Hepatocyte (in vitro differentiated cells): ENCODE measurements around the gene TTC32. TPM values are rescaled to one million over a fixed set of nuclear protein-coding genes. Genes with fewer than 3 reads are reported as not detected.

Experiments used
- DNase-seq: peaks from one replicate; pipeline ENCODE4 v3.0.0-alpha.2; 2016; ENCODE audit warnings: low spot score
- H2AFZ ChIP-seq: fragments of 200-600 bp; sonication (generic); 2 replicates; pipeline ENCODE4 v1.6.0; 2016; ENCODE audit warnings: antibody characterized with exemption, mild to moderate bottlenecking
- H3K27ac ChIP-seq: fragments of 200-600 bp; sonication (generic); 2 replicates; pipeline ENCODE4 v1.5.1; 2016; ENCODE audit warnings: mild to moderate bottlenecking
- H3K27me3 ChIP-seq: fragments of 200-600 bp; sonication (generic); 2 replicates; pipeline ENCODE4 v1.6.1; 2016
- H3K36me3 ChIP-seq: fragments of 200-600 bp; sonication (generic); replicated peaks from 2 replicates; pipeline ENCODE4 v1.5.1; 2016; ENCODE audit warnings: low read depth; ENCODE audit not compliant: insufficient read depth
- H3K4me1 ChIP-seq: fragments of 200-600 bp; sonication (generic); 2 replicates; pipeline ENCODE4 v1.5.1; 2016; ENCODE audit warnings: mild to moderate bottlenecking, moderate library complexity; ENCODE audit not compliant: insufficient read depth
- H3K4me2 ChIP-seq: fragments of 200-600 bp; sonication (generic); 2 replicates; pipeline ENCODE4 v1.6.0; 2016
- H3K4me3 ChIP-seq: fragments of 200-600 bp; sonication (generic); 2 replicates; pipeline ENCODE4 v1.5.1; 2016; ENCODE audit warnings: mild to moderate bottlenecking
- H3K79me2 ChIP-seq: fragments of 200-600 bp; sonication (generic); 2 replicates; pipeline ENCODE4 v1.6.0; 2017; ENCODE audit warnings: mild to moderate bottlenecking
- H3K9me2 ChIP-seq: fragments of 200-600 bp; sonication (generic); replicated peaks from 2 replicates; pipeline ENCODE4 v1.6.0; 2017; ENCODE audit warnings: mild to moderate bottlenecking; ENCODE audit not compliant: insufficient read depth
- H3K9me3 ChIP-seq: fragments of 200-600 bp; sonication (generic); 2 replicates; pipeline ENCODE4 v1.5.1; 2016; ENCODE audit warnings: low read depth, mild to moderate bottlenecking
- H4K20me1 ChIP-seq: fragments of 200-600 bp; sonication (generic); 2 replicates; pipeline ENCODE4 v1.6.0; 2016; ENCODE audit warnings: mild to moderate bottlenecking; ENCODE audit not compliant: insufficient read depth, poor library complexity, severe bottlenecking
- CTCF ChIP-seq: fragments of 200-600 bp; sonication (generic); IDR thresholded peaks from 2 replicates; pipeline ENCODE4 v1.5.1; 2016; ENCODE audit warnings: antibody characterized with exemption, mild to moderate bottlenecking; ENCODE audit not compliant: poor library complexity
- EZH2 ChIP-seq: fragments of 200-600 bp; sonication (generic); IDR thresholded peaks from 2 replicates; pipeline ENCODE4 v1.6.1; 2016; ENCODE audit warnings: antibody characterized with exemption, mild to moderate bottlenecking, borderline replicate concordance
- EZH2phosphoT487 ChIP-seq: fragments of 200-600 bp; sonication (generic); IDR thresholded peaks from one replicate; pipeline ENCODE4 v1.6.1; 2018; ENCODE audit warnings: antibody characterized with exemption, mild to moderate bottlenecking, low read depth, moderate library complexity; ENCODE audit not compliant: unreplicated experiment, severe bottlenecking
- WGBS: methylation state at CpG from one replicate; pipeline ENCODE4 v1.1.6; 2016; ENCODE audit warnings: low lambda C conversion rate; ENCODE audit errors: missing lambda C conversion rate; 5-methylcytosine and 5-hydroxymethylcytosine counted together
- polyA plus RNA-seq: library from polyadenylated mRNA; unstranded; fragments of >200 nt; fragmentation: Nextera tagmentation; extraction: Ambion mirVana; gene quantifications from 2 replicates; pipeline ENCODE4 v1.2.1, GENCODE V29; 2016
- total RNA-seq: library from RNA; depleted of rRNA; stranded (reverse); fragments of >200 nt; gene quantifications from 2 replicates; pipeline ENCODE4 v1.2.3, GENCODE V29; 2014

TTC32 gene
- total and polyA plus RNA-seq, 2 experiments from 2014 or later: 18.4 to 22.4 TPM

GRCh38 chr2:19859565-19859964 is 42.2 kb downstream of the TTC32 start:
- H3K27me3 ChIP-seq: no peaks in the 10 kb centered on the region
- H3K4me1 ChIP-seq: peaks cover 13% of the 10 kb centered on the region
- no peak for TF ChIP-seq EZH2
- TF ChIP-seq EZH2phosphoT487: no peak
- no peak for TF ChIP-seq CTCF
- no peaks in the 10 kb centered on the region for H3K36me3 ChIP-seq
- no peak for DNase-seq
- no peaks in the 10 kb centered on the region for H4K20me1 ChIP-seq
- 90% methylated on average over 11 of the region's 11 CpGs for WGBS
- H3K79me2 ChIP-seq: no peaks in the 10 kb centered on the region
- no peak overlapping the region for H3K4me3 ChIP-seq
- H3K9me3 ChIP-seq: no peaks in the 10 kb centered on the region
- no peak overlapping the region for H3K27ac ChIP-seq
- H3K4me2 ChIP-seq: no peak overlapping the region
- H3K9me2 ChIP-seq: no peaks in the 10 kb centered on the region
- H2AFZ ChIP-seq: no peak overlapping the region

DNA sequence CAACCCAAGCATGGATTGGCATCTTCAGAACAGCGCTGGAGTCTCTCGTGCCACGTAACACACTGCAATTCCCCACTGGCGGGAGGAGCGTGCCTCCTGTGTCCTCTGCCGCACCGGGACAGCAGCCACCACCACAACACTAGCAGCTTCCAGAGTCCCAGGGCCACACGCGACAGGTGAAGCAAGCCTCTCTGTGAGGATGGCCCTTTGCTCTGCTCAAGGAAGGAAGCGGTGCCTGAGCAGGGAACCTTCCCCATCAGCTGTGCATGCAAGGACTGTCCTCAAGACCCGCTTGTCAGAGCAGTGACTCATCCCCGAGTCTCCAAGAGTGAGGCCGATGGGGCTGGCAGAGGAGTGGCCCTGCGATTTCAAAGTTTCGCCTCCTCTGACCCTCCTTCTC is 44.0 kb downstream of the TTC32 start:
- no peaks in the 10 kb centered on the region for H3K9me3 ChIP-seq
- H3K36me3 ChIP-seq: no peaks in the 10 kb centered on the region
- no peak for DNase-seq

GRCh38 chr2:19857100-19857499 is 44.7 kb downstream of the TTC32 start:
- Histone ChIP-seq H3K79me2 (no peaks in the 10 kb centered on the region), H3K4me2 (no peak overlapping the region)

More for the DNA sequence above, 44.0 kb downstream of the TTC32 start:
- no peaks in the 10 kb centered on the region for H4K20me1 ChIP-seq
- TF ChIP-seq CTCF (no peak), EZH2phosphoT487 (no peak), EZH2 (no peak)
- 94% methylated on average over 15 of the region's 15 CpGs for WGBS
- no peak overlapping the region for H2AFZ ChIP-seq
- H3K4me1 ChIP-seq: peaks cover 13% of the 10 kb centered on the region
- no peaks in the 10 kb centered on the region for H3K79me2 ChIP-seq
- H3K27me3 ChIP-seq: no peaks in the 10 kb centered on the region
- H3K27ac ChIP-seq: no peak overlapping the region
- H3K4me3 ChIP-seq: no peak overlapping the region
- no peak overlapping the region for H3K4me2 ChIP-seq
- H3K9me2 ChIP-seq: no peaks in the 10 kb centered on the region

More at GRCh38 chr2:19857100-19857499, 44.7 kb downstream of the TTC32 start:
- H3K36me3 ChIP-seq: no peaks in the 10 kb centered on the region
- DNase-seq: no peak
- peaks cover 13% of the 10 kb centered on the region for H3K4me1 ChIP-seq
- TF ChIP-seq EZH2phosphoT487: no peak
- TF ChIP-seq EZH2: no peak
- no peak for TF ChIP-seq CTCF
- H3K27me3 ChIP-seq: no peaks in the 10 kb centered on the region
- H3K9me3 ChIP-seq: no peaks in the 10 kb centered on the region
- H3K27ac ChIP-seq: no peak overlapping the region
- H2AFZ ChIP-seq: no peak overlapping the region
- 94% methylated on average over 7 of the region's 7 CpGs for WGBS
- H3K9me2 ChIP-seq: no peaks in the 10 kb centered on the region
- no peak overlapping the region for H3K4me3 ChIP-seq
- H4K20me1 ChIP-seq: no peaks in the 10 kb centered on the region
